GM19043 (cell line): ENCODE data around the gene TUBE1.
A peak's percentile ranks its signal among the peaks of the same experiment; 100 is the strongest.
"Not testable (repeated sequence)": the region's sequence is repeated elsewhere in the genome, so short reads cannot be mapped to it uniquely, and the experiment has no call there.

Experiments used
- ATAC-seq: cut with Tn5 transposase; IDR thresholded peaks from one replicate; pipeline ENCODE4 v1.9.1; 2021; ENCODE audit warnings: low read depth; ENCODE audit not compliant: unreplicated experiment

The TUBE1 gene

GRCh38 chr6:112066606-112067005, 20.7 kb downstream of the TUBE1 start:
- no peak for ATAC-seq

- ATAC-seq = no peak
These were observed 21.8 kb downstream of the TUBE1 start for GRCh38 chr6:112065426-112065986.

- no peak for ATAC-seq
These were observed 24.3 kb downstream of the TUBE1 start for GRCh38 chr6:112062966-112063365.

GRCh38 chr6:112061605-112062004, 25.7 kb downstream of the TUBE1 start:
- ATAC-seq = no peak

- no peak for ATAC-seq
These were observed 28.8 kb downstream of the TUBE1 start for GRCh38 chr6:112058243-112059032.

GRCh38 chr6:112054555-112055190, 32.6 kb downstream of the TUBE1 start:
- ATAC-seq = no peak

- no peak for ATAC-seq
These were observed 33.3 kb downstream of the TUBE1 start, which contains the start of gene CCN6 for GRCh38 chr6:112054001-112054400. TSS of gene CCN6 (plus strand) at chr6:112054104. CDS start at chr6:112054358, 254 bp downstream.

- not testable (repeated sequence) for ATAC-seq
These were observed 36.0 kb downstream of the TUBE1 start for GRCh38 chr6:112051251-112051740.

GRCh38 chr6:112050429-112050828, 36.9 kb downstream of the TUBE1 start:
- ATAC-seq = no peak

GRCh38 chr6:112049996-112050395, 37.3 kb downstream of the TUBE1 start:
- ATAC-seq = no peak

GRCh38 chr6:112049026-112049799, 38.1 kb downstream of the TUBE1 start:
- ATAC-seq = no peak

GRCh38 chr6:112047523-112047922, 39.8 kb downstream of the TUBE1 start:
- not testable (repeated sequence) for ATAC-seq

GRCh38 chr6:112044856-112045255, 42.4 kb downstream of the TUBE1 start:
- ATAC-seq = no peak

- ATAC-seq = no peak
These were observed 43.1 kb downstream of the TUBE1 start for GRCh38 chr6:112044196-112044595.

- peak; percentile 88 for ATAC-seq
These were observed 44.0 kb downstream of the TUBE1 start for GRCh38 chr6:112043032-112044007.

- no peak for ATAC-seq
These were observed 45.7 kb downstream of the TUBE1 start for GRCh38 chr6:112041535-112041934.

- no peak for ATAC-seq
These were observed 46.3 kb downstream of the TUBE1 start for GRCh38 chr6:112040956-112041355.

GRCh38 chr6:112039431-112039770, 47.9 kb downstream of the TUBE1 start:
- ATAC-seq = no peak

- ATAC-seq = no peak
These were observed 48.4 kb downstream of the TUBE1 start for GRCh38 chr6:112038756-112039430.
